Measurements from ENCODE around the gene TMEM106C.

GRCh38 chr12:48010366-48010970, 47.1 kb downstream of the TMEM106C start:
- TF ChIP-seq CTCF (conservative IDR thresholded peaks at IDR 0.05; ENCODE audit: low read length): no peak
- no peak for TF ChIP-seq EZH2phosphoT487 (IDR thresholded peaks at IDR 0.05; ENCODE audit: borderline replicate concordance)
